Limb (tissue), 2 donors: ENCODE results near the gene RAPGEF6.
"Not testable (repeated sequence)": the region's sequence is repeated elsewhere in the genome, so short reads cannot be mapped to it uniquely, and the experiment has no call there.

ENCODE experiments used
- DNase-seq, 2 donors: peaks; one replicate each; pipeline ENCODE4 v3.0.0-alpha.2; 2016; ENCODE audit errors: extremely low spot score in 2 of 2

The RAPGEF6 gene

DNA sequence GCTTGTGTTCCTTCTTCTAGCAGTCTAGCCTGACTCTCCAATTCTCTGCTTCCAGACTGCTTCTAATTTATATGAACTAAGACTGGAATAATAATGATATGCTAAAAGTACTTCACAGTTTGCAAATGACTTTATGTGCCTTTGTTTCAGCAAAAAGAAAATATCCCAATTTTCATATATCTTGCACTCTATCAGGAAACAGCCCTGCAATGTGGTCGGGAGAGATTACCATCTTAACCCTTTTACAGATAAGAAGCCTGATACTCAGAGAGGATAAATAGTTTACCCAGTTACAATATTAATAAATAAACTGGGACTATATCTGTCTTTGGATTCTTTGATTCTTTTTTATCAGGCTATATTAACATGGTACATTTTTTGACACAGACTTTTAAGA is 245.2 kb downstream of the RAPGEF6 start:
- no peak for DNase-seq

DNA sequence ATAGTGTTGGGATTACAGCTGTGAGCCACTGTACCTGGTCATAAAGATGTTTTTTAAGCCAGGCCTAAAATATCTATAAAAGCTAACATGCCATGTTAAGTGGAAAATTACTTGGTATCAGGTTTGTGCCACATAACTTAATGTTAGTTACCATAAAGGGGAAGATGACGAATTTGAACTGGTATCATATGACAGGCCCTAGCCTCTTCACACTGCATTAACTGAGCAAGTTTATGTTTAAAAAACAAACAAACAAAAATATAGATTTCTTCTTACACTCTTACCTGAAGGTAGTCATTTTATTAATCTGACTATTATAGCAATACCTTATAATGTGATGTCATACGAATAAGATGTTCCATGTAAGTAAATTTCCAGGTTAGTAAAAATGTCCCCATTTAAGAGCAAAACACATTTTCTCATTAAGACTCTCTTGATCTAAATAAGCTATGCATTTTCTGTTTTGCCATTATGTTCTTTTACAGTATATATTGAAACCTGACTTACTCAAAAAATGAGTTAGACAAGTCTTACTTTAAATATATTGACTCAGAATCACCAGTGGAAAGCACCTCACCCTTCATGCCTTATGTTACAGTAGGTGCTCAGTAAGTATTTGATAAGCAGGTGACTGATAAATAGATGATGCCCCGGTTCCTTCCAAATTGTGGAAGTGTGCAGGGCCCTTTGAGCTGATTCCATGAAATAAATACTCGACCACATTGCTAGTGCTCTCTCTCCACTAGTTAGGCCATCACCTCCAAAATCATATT is 245.7 kb downstream of the RAPGEF6 start:
- DNase-seq: no peak

GRCh38 chr5:131387255-131387654 is 247.8 kb downstream of the RAPGEF6 start:
- DNase-seq: no peak

- DNase-seq: no peak
These were observed 248.2 kb downstream of the RAPGEF6 start for GRCh38 chr5:131386779-131387178.

DNA sequence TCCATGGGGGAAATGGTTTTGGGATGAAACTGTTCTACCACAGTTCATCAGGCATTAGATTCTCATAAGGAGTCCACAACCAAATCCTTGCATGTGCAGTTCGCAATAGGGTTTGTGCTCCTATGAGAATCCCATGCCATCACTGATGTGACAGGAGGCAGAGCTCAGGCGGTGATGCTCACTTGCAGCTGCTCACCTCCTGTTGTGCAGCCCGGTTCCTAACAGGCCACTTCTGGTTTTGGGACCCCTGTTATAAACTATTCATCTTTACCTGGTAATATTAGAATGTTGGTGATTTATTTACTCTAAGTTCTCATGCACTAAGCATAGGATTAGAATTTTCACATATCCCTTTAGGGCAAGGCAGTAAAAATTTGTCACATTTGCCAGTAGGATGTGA is 248.9 kb downstream of the RAPGEF6 start:
- no peak for DNase-seq

GRCh38 chr5:131384616-131385214 is 250.3 kb downstream of the RAPGEF6 start:
- DNase-seq: no peak

DNA sequence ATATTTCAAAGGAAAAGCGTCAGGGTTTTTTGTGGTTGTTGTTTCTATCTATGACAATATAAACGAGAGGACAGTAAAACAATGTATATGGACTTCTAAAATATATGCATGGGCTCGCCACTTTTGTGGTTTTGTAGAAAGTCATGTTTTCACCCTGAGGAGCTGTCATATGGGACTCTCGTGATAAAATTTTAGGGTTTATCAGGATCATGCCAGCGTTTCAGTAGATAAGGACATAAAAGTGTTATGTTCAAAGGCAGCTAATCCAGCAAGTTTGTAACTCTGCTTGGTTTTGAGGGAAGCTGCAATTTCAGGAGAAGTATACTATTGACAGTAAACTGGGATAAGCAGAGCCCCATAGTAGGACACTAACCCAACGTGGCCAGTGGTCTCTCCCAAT is 250.9 kb downstream of the RAPGEF6 start:
- no peak for DNase-seq

- no peak for DNase-seq
These were observed 252.3 kb downstream of the RAPGEF6 start for GRCh38 chr5:131382407-131383395.

- DNase-seq: no peak
These were observed 253.3 kb downstream of the RAPGEF6 start for GRCh38 chr5:131381777-131382176.

GRCh38 chr5:131381021-131381420 is 254.0 kb downstream of the RAPGEF6 start:
- no peak for DNase-seq

DNA sequence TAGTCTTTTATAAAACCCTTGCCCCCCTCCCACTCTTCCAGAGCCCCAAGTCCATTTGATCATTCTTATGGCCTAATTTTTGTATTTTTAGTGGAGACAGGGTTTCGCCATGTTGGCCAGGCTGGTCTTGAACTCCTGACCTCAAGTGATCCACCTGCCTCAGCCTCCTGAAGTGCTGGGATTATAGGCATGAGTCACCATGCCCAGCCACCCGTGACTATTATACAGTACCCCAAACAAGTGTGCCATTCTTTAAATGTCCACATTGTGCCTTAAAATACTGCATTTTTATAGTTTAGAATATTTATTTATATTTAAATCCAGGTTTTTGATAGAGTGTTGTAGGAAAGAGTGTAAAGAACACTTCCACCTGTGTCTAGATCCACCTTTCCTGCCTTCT is 254.8 kb downstream of the RAPGEF6 start:
- not testable (repeated sequence) for DNase-seq

- no peak for DNase-seq
These were observed 255.3 kb downstream of the RAPGEF6 start for GRCh38 chr5:131379723-131380122.

DNA sequence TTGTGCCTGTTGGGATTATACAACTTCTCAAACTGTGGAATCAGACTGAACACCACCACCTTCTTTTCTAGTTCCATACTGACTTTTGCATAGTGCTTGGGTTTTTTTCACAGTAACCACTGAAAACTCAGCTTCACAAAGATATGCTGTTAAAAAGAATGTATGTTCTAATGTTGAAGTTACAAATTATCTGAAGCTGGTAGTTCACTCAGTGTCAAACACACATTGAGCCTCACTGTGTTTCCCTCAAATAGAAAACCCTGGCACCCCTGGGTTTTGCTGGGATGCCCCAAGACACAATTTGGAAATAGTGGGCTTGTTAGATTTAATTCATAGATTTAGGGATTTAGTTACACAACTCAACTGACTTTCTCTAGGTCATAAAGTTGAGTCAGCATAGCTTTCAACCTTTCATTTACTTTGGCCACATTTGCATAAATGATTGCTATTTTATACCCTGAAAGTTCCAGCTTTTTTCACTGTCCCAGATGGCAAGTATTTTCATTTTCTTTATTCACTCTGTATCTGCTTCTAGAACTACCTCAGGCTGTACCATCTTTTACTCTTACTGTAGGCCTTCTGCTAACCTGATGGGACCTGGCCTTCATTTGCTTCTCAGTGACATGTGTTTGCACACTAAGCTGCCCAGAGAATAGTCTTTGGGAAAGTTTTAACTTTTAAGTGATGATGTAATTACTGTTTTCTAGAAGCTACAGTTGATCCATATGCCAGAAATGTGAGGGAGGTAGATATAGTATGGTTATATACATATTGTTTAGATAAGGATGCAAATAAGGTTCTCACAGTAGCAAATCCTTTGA is 256.1 kb downstream of the RAPGEF6 start:
- no peak for DNase-seq

GRCh38 chr5:131377785-131378325 is 257.2 kb downstream of the RAPGEF6 start:
- DNase-seq: no peak

- no peak for DNase-seq
These were observed 257.7 kb downstream of the RAPGEF6 start for GRCh38 chr5:131377346-131377745.

DNA sequence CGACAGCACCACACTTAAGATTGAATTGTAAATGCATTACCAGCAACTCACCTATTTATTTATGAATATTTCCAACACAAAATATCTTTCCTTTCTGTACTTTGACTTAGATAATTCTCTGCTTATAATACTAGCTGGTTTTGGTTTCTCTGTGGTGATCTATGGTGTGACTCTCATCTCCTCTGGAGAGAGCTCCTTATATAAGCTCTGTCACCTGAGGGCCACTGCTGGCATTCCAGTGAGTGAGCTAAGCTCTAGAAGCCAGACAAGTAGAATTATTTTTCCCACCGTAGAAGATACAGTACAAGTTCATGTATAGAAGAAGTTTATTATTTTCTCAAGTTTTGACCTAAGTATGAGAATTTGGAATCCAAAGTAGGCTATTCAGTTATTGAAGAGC is 259.7 kb downstream of the RAPGEF6 start:
- no peak for DNase-seq
